ENCODE data around the gene NUDT7. TPM values are rescaled to one million over a fixed set of nuclear protein-coding genes. Genes with fewer than 3 reads are reported as not detected.

The NUDT7 gene
- total and polyA plus RNA-seq, 2 experiments from 2014 or later, result 5.6 to 14.3 TPM

- no peaks in the 10 kb centered on the region for H4K20me1 ChIP-seq (replicated peaks; ENCODE audit: insufficient read depth)
- no peak for DNase-seq (ENCODE audit: low spot score)
- no peak overlapping the region for H3K27ac Mint-ChIP-seq
- no peaks in the 10 kb centered on the region for H3F3A ChIP-seq (replicated peaks; ENCODE audit: low read depth)
- TF ChIP-seq NANOG (IDR thresholded peaks at IDR 0.05; ENCODE audit: borderline replicate concordance) (no peak), STAT1 (IDR thresholded peaks at IDR 0.05; ENCODE audit: unreplicated experiment) (no peak), REST (IDR thresholded peaks at IDR 0.05; ENCODE audit: unreplicated experiment) (no peak), POLR2AphosphoS5 (IDR thresholded peaks at IDR 0.05; ENCODE audit: low read depth) (no peak), ZNF331 (CRISPR knock-in tag; IDR thresholded peaks at IDR 0.05; ENCODE audit: low read depth) (no peak), ETS1 (IDR thresholded peaks at IDR 0.05) (no peak), ZNF114 (CRISPR knock-in tag; IDR thresholded peaks at IDR 0.05) (no peak), EZH2phosphoT487 (IDR thresholded peaks at IDR 0.05; ENCODE audit: unreplicated experiment) (no peak), CTCF (conservative IDR thresholded peaks at IDR 0.05; ENCODE audit: low read depth in 2 of 2) (no peak), EZH2 (IDR thresholded peaks at IDR 0.05; ENCODE audit: low read depth, unreplicated experiment) (no peak), CREB1 (CRISPR knock-in tag; IDR thresholded peaks at IDR 0.05; ENCODE audit: low read depth) (no peak), ZNF462 (CRISPR knock-in tag; IDR thresholded peaks at IDR 0.05) (no peak), JUNB (IDR thresholded peaks at IDR 0.05; ENCODE audit: unreplicated experiment) (no peak)
- no peaks in the 10 kb centered on the region for H3K36me3 ChIP-seq (ENCODE audit: insufficient read depth)
- H2AFZ ChIP-seq, result no peak overlapping the region
- peaks cover 6% of the 10 kb centered on the region; the same call in 2 of the 3 replicates for H3K4me1 Mint-ChIP-seq
- no peak overlapping the region for H3K27ac ChIP-seq (ENCODE audit: low read depth)
- H3K27me3 Mint-ChIP-seq (ENCODE audit: insufficient read depth, low read depth, poor library complexity), result peaks cover 5% of the 10 kb centered on the region
- no peak for ATAC-seq
- no peaks in the 10 kb centered on the region for H3K4me1 ChIP-seq (ENCODE audit: insufficient read depth)
- H3K9me2 ChIP-seq (ENCODE audit: insufficient read depth), result no peaks in the 10 kb centered on the region
- no peaks in the 10 kb centered on the region for H3K79me2 ChIP-seq (replicated peaks; ENCODE audit: insufficient read depth)
- H3K9me3 Mint-ChIP-seq, result no peaks in the 10 kb centered on the region
- H3K4me3 Mint-ChIP-seq, result no peak overlapping the region
- no peak overlapping the region for H3K4me2 ChIP-seq
- H3K27me3 ChIP-seq (ENCODE audit: insufficient read depth), result no peaks in the 10 kb centered on the region
- H3K36me3 Mint-ChIP-seq (ENCODE audit: low read depth), result no peaks in the 10 kb centered on the region
- H3K4me3 ChIP-seq, result no peak overlapping the region
Measured at GRCh38 chr16:77684181-77684526, 38.2 kb upstream of the NUDT7 start.
